HepG2 (cell line): ENCODE measurements around the gene SYNPR. TPM values are rescaled to one million over a fixed set of nuclear protein-coding genes. Genes with fewer than 3 reads are reported as not detected.

ENCODE experiments used
- ATAC-seq: fragments of 200-7000 bp; cut with Tn5 transposase; 3 replicates; pipeline ENCODE4 v1.9.1; 2020; ENCODE audit warnings: mild to moderate bottlenecking, moderate library complexity
- BruUV-seq: library from RNA; stranded (reverse); fragments of 400-500 nt; replicated peaks from 2 replicates; lab custom pipeline; 2021; lab: Mats Ljungman, UMichigan
- CTCF ChIA-PET: fragments of 300-600 bp; formaldehyde crosslinking; extraction: SDS; loops from one replicate; lab custom pipeline; 2021; ENCODE audit warnings: low total read pairs, inconsistent platforms, low intra/inter-chr PET ratio; lab: Yijun Ruan, JAX
- POLR2A ChIA-PET: fragments of 350-600 bp; sonication (Branson Sonifier 250); formaldehyde crosslinking; loops from one replicate; lab custom pipeline; 2020; ENCODE audit warnings: antibody characterized with exemption, inconsistent platforms; lab: Yijun Ruan, JAX
- DNase-seq: peaks from one replicate; pipeline ENCODE4 v3.0.0-alpha.2; 2015; ENCODE audit warnings: low spot score
- FAIRE-seq: peaks from 3 replicates; lab custom pipeline; 2011; peaks lifted over from hg19 to GRCh38; lab: Jason Lieb, UNC
- H2AFZ ChIP-seq: one replicate; pipeline ENCODE4 v1.6.1; 2011; ENCODE audit warnings: low read length, inconsistent platforms
- H3K27ac ChIP-seq: fragments of 300-600 bp; 3 replicates; pipeline ENCODE4 v1.8.0; 2011; ENCODE audit warnings: mixed run types, mild to moderate bottlenecking, mixed read lengths, low read length, inconsistent platforms; ENCODE audit not compliant: insufficient read depth; ENCODE audit errors: extremely low read length
- H3K27me3 ChIP-seq, 2 experiments: fragments of 200-600 bp in 1 of 2; 2 replicates in 1 of 2; 3 replicates in 1 of 2; pipeline versions ENCODE4 v1.6.0 to v1.8.0; 2011; ENCODE audit warnings: low read length in 2 of 2, mild to moderate bottlenecking in 2 of 2, moderate library complexity in 2 of 2, inconsistent platforms in 1 of 2; ENCODE audit not compliant: insufficient read depth in 2 of 2, control insufficient read depth in 1 of 2
- H3K36me3 ChIP-seq, 2 experiments: fragments of 200-600 bp in 1 of 2; replicated peaks in 1 of 2; 2 replicates in 1 of 2; 3 replicates in 1 of 2; pipeline versions ENCODE4 v1.5.1 to v1.8.0; 2011; ENCODE audit warnings: low read length in 2 of 2, inconsistent platforms in 1 of 2; ENCODE audit not compliant: insufficient read depth in 2 of 2, control insufficient read depth in 1 of 2
- H3K4me1 ChIP-seq: 2 replicates; pipeline ENCODE4 v1.5.1; 2012; ENCODE audit warnings: low read length, inconsistent platforms; ENCODE audit not compliant: insufficient read depth
- H3K4me2 ChIP-seq: 2 replicates; pipeline ENCODE4 v1.6.0; 2011; ENCODE audit warnings: low read depth, low read length, inconsistent platforms
- H3K4me3 ChIP-seq, 3 experiments: fragments of 200-600 bp in 1 of 3; sonication (generic), shearing (Covaris generic) in 1 of 3; replicated peaks in 1 of 3; 2 replicates each; pipeline ENCODE4 v1.5.1; 2011 to 2016; ENCODE audit warnings: low read length in 3 of 3, inconsistent platforms in 2 of 3, low read depth in 2 of 3, mild to moderate bottlenecking in 2 of 3, control low read depth in 1 of 3, mixed read lengths in 1 of 3; ENCODE audit not compliant: insufficient read depth in 1 of 3
- H3K79me2 ChIP-seq: one replicate; pipeline ENCODE4 v1.6.1; 2011; ENCODE audit warnings: low read length, inconsistent platforms; ENCODE audit not compliant: insufficient read depth
- H3K9ac ChIP-seq: 2 replicates; pipeline ENCODE4 v1.6.0; 2011; ENCODE audit warnings: mild to moderate bottlenecking, low read depth, low read length, inconsistent platforms; ENCODE audit not compliant: insufficient read depth
- H3K9me3 ChIP-seq: 2 replicates; pipeline ENCODE4 v1.5.1; 2012; ENCODE audit warnings: mild to moderate bottlenecking, low read length
- H4K20me1 ChIP-seq: 2 replicates; pipeline ENCODE4 v1.6.0; 2011; ENCODE audit warnings: inconsistent platforms, mild to moderate bottlenecking, low read length, moderate library complexity; ENCODE audit not compliant: insufficient read depth
- HDAC2 ChIP-seq: sonication (generic); formaldehyde crosslinking; IDR thresholded peaks from 2 replicates; pipeline ENCODE4 v1.4.0; 2020; ENCODE audit warnings: missing genetic modification reagents
- HES4 ChIP-seq: sonication (generic); formaldehyde crosslinking; IDR thresholded peaks from 2 replicates; pipeline ENCODE4 v1.9.0; 2021; ENCODE audit warnings: mild to moderate bottlenecking, missing genetic modification reagents, borderline replicate concordance
- IRF2 ChIP-seq: IDR thresholded peaks from 2 replicates; pipeline ENCODE4 v1.6.1; 2018; ENCODE audit warnings: missing genetic modification reagents, missing compliant biosample characterization
- MAFK ChIP-seq, 2 experiments: IDR thresholded peaks in 1 of 2; conservative IDR thresholded peaks in 1 of 2; 2 replicates each; pipeline ENCODE4 v1.6.1; 2011; ENCODE audit warnings: improper control_type of control experiment in 2 of 2, low read length in 2 of 2
- MBD4 ChIP-seq: IDR thresholded peaks from 2 replicates; pipeline ENCODE4 v1.6.1; 2012; ENCODE audit warnings: low read length, inconsistent platforms, borderline replicate concordance
- SRF ChIP-seq: IDR thresholded peaks from 2 replicates; pipeline ENCODE4 v1.6.1; 2011; ENCODE audit warnings: mild to moderate bottlenecking, low read depth, low read length, moderate library complexity
- USF2 ChIP-seq, 2 experiments: sonication (generic) in 1 of 2; formaldehyde crosslinking in 1 of 2; IDR thresholded peaks; 2 replicates each; pipeline versions ENCODE4 v1.5.1 to v1.6.1; 2011 to 2020; ENCODE audit warnings: borderline replicate concordance in 1 of 2, low read depth in 1 of 2, low read length in 1 of 2, mild to moderate bottlenecking in 1 of 2, missing genetic modification reagents in 1 of 2, moderate library complexity in 1 of 2
- ZBTB38 ChIP-seq: sonication (generic); formaldehyde crosslinking; IDR thresholded peaks from 2 replicates; pipeline ENCODE4 v1.5.1; 2020; ENCODE audit warnings: mild to moderate bottlenecking, missing genetic modification reagents
- ZMYM3 ChIP-seq: sonication (generic); formaldehyde crosslinking; IDR thresholded peaks from 2 replicates; pipeline ENCODE4 v1.5.1; 2020; ENCODE audit warnings: mild to moderate bottlenecking, missing genetic modification reagents
- ZNF263 ChIP-seq: sonication (generic); formaldehyde crosslinking; IDR thresholded peaks from 2 replicates; pipeline ENCODE4 v1.4.0; 2020; ENCODE audit warnings: missing genetic modification reagents
- ZNF556 ChIP-seq: sonication (generic); formaldehyde crosslinking; IDR thresholded peaks from 2 replicates; pipeline ENCODE4 v1.4.0; 2020; ENCODE audit warnings: mild to moderate bottlenecking, missing genetic modification reagents, borderline replicate concordance
- ZSCAN31 ChIP-seq: sonication (generic); formaldehyde crosslinking; IDR thresholded peaks from 2 replicates; pipeline ENCODE4 v1.5.0; 2020; ENCODE audit warnings: low read depth, mild to moderate bottlenecking, missing genetic modification reagents
- WGBS: methylation state at CpG from one replicate; pipeline ENCODE4 v1.1.6; 2017; ENCODE audit warnings: low lambda C conversion rate; 5-methylcytosine and 5-hydroxymethylcytosine counted together
- in situ Hi-C: cut with HindIII; loops from 2 replicates; pipeline ENCODE4 v1.10.0; 2017; ENCODE audit warnings: low pct_unique_long_range_greater_than_20kb; ENCODE audit not compliant: extremely low pct_ligation_motif_present
- intact Hi-C: fragments of 100-400 bp; cut with micrococcal nuclease; formaldehyde crosslinking; loops from one replicate; pipeline ENCODE4 v1.10.0; 2022; ENCODE audit not compliant: unreplicated experiment
- polyA plus RNA-seq, 8 experiments: library from polyadenylated mRNA; depleted of rRNA in 3 of 8; stranded (reverse) in 7 of 8; unstranded in 1 of 8; fragments of >200 nt; fragmentation: Illumina TruSeq in 4 of 8; extraction: Trizol in 4 of 8; gene quantifications; 2 replicates each; pipeline versions ENCODE4 v1.2.1 to v1.2.3, GENCODE V29; 2011 to 2016; ENCODE audit warnings: low read depth in 4 of 8, missing spikeins in 1 of 8, mixed read lengths in 1 of 8; ENCODE audit not compliant: insufficient read depth in 1 of 8
- total RNA-seq, 5 experiments: library from RNA; depleted of rRNA; stranded (reverse); fragments of >200 nt; fragmentation: Illumina TruSeq; extraction: Trizol; gene quantifications; 2 replicates each; pipeline ENCODE4 v1.2.3, GENCODE V29; 2016; ENCODE audit warnings: low read depth in 1 of 5
- TF ChIP-seq, protein P1 (sequence below): sonication (generic); formaldehyde crosslinking; IDR thresholded peaks from 2 replicates; pipeline ENCODE4 v1.4.0; 2020; ENCODE audit warnings: mild to moderate bottlenecking, missing genetic modification reagents

Gene SYNPR
- total and polyA plus RNA-seq, 2 of the 13 experiments (the other 11 are each of a cell fraction or from before 2014, with no cell fraction given) = 0.04 TPM; not detected in 1

DNA sequence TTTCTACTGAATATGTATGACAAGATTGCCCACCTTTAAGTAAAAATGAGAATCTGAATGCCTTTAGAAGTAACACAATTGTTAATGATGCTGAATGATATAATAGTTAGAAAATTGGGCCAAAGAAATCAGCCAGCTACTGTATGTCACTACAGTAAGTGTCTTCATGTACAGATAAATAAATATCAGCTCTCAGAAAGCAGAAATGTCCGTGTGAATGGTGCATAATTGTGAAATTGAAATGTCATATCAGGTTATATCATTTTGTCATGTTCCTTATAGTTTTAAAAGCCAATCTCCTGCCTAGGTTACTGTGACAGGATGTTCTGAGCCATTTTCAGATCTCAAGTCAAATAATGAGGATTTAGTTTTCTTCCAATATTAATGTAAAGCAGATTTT lies 283.8 kb downstream of the SYNPR start (continued):
- TF ChIP-seq MAFK (conservative IDR thresholded peaks at IDR 0.05 in 1 of 2, IDR thresholded peaks at IDR 0.05 in 1 of 2; ENCODE audit: low read length in 2 of 2) = no peak
- no peak for TF ChIP-seq USF2 (IDR thresholded peaks at IDR 0.05; ENCODE audit: low read depth, low read length)
- no peak for TF ChIP-seq USF2 (CRISPR knock-in tag; IDR thresholded peaks at IDR 0.05; ENCODE audit: borderline replicate concordance)
- TF ChIP-seq HES4 (CRISPR knock-in tag) = no peak
- TF ChIP-seq ZSCAN31 = no peak
- TF ChIP-seq ZNF263 (CRISPR knock-in tag) = no peak
- no peak for TF ChIP-seq MBD4
- no peak for TF ChIP-seq HDAC2
- no peak for TF ChIP-seq IRF2
- TF ChIP-seq, all 625 proteins: peak for 0

DNA sequence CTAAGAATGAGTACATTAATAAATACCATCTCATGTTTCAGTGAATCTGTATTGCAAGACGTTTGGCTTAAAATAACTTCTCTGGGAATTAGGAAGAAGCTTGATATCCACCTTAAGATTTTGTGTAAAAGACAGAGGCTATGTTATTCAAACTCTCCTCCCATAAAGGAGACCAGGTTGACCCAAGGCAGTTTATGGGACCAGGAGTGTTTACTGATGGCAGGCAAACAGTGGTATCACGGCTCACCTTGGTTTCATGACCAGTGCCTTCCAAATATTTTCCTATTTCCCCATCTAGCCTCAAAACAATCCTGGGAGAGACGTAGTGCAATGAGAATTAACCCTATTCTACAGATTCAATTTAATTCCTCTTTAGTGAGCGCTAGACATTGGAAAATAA lies 284.2 kb downstream of the SYNPR start:
- Histone ChIP-seq H3K4me1 (no peaks in the 10 kb centered on the region), H4K20me1 (no peaks in the 10 kb centered on the region), H3K4me3 (no peak overlapping the region), H3K27me3 (no peaks in the 10 kb centered on the region), H2AFZ (no peak overlapping the region), H3K27ac (no peak overlapping the region), H3K4me2 (no peak overlapping the region), H3K36me3 (no peaks in the 10 kb centered on the region), H3K79me2 (no peaks in the 10 kb centered on the region), H3K9me3 (no peaks in the 10 kb centered on the region), H3K9ac (no peak overlapping the region)
- BruUV-seq = no TSS peak
- POLR2A ChIA-PET = no interaction called here
- ATAC-seq = no peak
- no peak for DNase-seq
- TF ChIP-seq SRF (no peak), ZBTB38 (no peak), ZNF556 (CRISPR knock-in tag) (no peak), ZMYM3 (CRISPR knock-in tag) (no peak)
- TF ChIP-seq, protein P1, sequence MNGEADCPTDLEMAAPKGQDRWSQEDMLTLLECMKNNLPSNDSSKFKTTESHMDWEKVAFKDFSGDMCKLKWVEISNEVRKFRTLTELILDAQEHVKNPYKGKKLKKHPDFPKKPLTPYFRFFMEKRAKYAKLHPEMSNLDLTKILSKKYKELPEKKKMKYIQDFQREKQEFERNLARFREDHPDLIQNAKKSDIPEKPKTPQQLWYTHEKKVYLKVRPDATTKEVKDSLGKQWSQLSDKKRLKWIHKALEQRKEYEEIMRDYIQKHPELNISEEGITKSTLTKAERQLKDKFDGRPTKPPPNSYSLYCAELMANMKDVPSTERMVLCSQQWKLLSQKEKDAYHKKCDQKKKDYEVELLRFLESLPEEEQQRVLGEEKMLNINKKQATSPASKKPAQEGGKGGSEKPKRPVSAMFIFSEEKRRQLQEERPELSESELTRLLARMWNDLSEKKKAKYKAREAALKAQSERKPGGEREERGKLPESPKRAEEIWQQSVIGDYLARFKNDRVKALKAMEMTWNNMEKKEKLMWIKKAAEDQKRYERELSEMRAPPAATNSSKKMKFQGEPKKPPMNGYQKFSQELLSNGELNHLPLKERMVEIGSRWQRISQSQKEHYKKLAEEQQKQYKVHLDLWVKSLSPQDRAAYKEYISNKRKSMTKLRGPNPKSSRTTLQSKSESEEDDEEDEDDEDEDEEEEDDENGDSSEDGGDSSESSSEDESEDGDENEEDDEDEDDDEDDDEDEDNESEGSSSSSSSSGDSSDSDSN (CRISPR knock-in tag) = no peak
- 3% methylated on average over 4 of the region's 4 CpGs for WGBS
- in situ Hi-C loops = no loop called here
- intact Hi-C loops = no loop called here
- CTCF ChIA-PET = no interaction called here
- no peak for FAIRE-seq
